HepG2 (cell line): ENCODE data around the gene PIGC. TPM values are rescaled to one million over a fixed set of nuclear protein-coding genes. Genes with fewer than 3 reads are reported as not detected.

Source experiments
- CHD4 ChIP-seq: fragments of 200-600 bp; sonication (generic); IDR thresholded peaks from 2 replicates; pipeline ENCODE4 v1.7.0; 2017; ENCODE audit warnings: mild to moderate bottlenecking, low read length, borderline replicate concordance
- HMG20A ChIP-seq: IDR thresholded peaks from 2 replicates; pipeline ENCODE4 v1.6.1; 2016; ENCODE audit warnings: borderline replicate concordance
- KLF6 ChIP-seq: IDR thresholded peaks from 2 replicates; pipeline ENCODE4 v1.8.0; 2016; ENCODE audit warnings: missing biosample characterization, missing genetic modification reagents
- NCOA1 ChIP-seq: sonication (generic); formaldehyde crosslinking; IDR thresholded peaks from 2 replicates; pipeline ENCODE4 v1.9.0; 2021; ENCODE audit warnings: missing genetic modification reagents
- PAXIP1 ChIP-seq: sonication (generic); formaldehyde crosslinking; conservative IDR thresholded peaks from 2 replicates; pipeline ENCODE4 v1.4.0; 2020; ENCODE audit warnings: mild to moderate bottlenecking, missing genetic modification reagents, moderate library complexity
- SAP130 ChIP-seq: IDR thresholded peaks from 2 replicates; pipeline ENCODE4 v1.6.1; 2016; ENCODE audit warnings: low read depth
- SNAI1 ChIP-seq: sonication (generic); formaldehyde crosslinking; IDR thresholded peaks from 2 replicates; pipeline ENCODE4 v1.5.0; 2020; ENCODE audit warnings: mild to moderate bottlenecking, missing genetic modification reagents, borderline replicate concordance
- SOX13 ChIP-seq, 3 experiments: fragments of 450-650 bp in 1 of 3; sonication (generic) in 1 of 3; formaldehyde crosslinking in 1 of 3; IDR thresholded peaks in 2 of 3; conservative IDR thresholded peaks in 1 of 3; 2 replicates each; pipeline versions ENCODE4 v1.5.0 to v1.6.1; 2016 to 2020; ENCODE audit warnings: antibody characterized with exemption in 1 of 3, mild to moderate bottlenecking in 1 of 3, missing compliant biosample characterization in 1 of 3, missing genetic modification reagents in 1 of 3, moderate library complexity in 1 of 3
- THAP11 ChIP-seq: IDR thresholded peaks from 2 replicates; pipeline ENCODE4 v1.6.1; 2016; ENCODE audit warnings: missing biosample characterization, missing genetic modification reagents
- TSC22D2 ChIP-seq: sonication (generic); formaldehyde crosslinking; IDR thresholded peaks from 2 replicates; pipeline ENCODE4 v1.5.1; 2020; ENCODE audit warnings: missing genetic modification reagents, mild to moderate bottlenecking, borderline replicate concordance
- YEATS4 ChIP-seq: sonication (generic); formaldehyde crosslinking; IDR thresholded peaks from 2 replicates; pipeline ENCODE4 v1.4.0; 2020; ENCODE audit warnings: missing genetic modification reagents, borderline replicate concordance
- ZNF619 ChIP-seq: sonication (generic); formaldehyde crosslinking; IDR thresholded peaks from 2 replicates; pipeline ENCODE4 v1.4.0; 2020; ENCODE audit warnings: mild to moderate bottlenecking, missing genetic modification reagents
- polyA plus RNA-seq, 8 experiments: library from polyadenylated mRNA; depleted of rRNA in 3 of 8; stranded (reverse) in 7 of 8; unstranded in 1 of 8; fragments of >200 nt; fragmentation: Illumina TruSeq in 4 of 8; extraction: Trizol in 4 of 8; gene quantifications; 2 replicates each; pipeline versions ENCODE4 v1.2.1 to v1.2.3, GENCODE V29; 2011 to 2016; ENCODE audit warnings: low read depth in 4 of 8, missing spikeins in 1 of 8, mixed read lengths in 1 of 8; ENCODE audit not compliant: insufficient read depth in 1 of 8
- total RNA-seq, 5 experiments: library from RNA; depleted of rRNA; stranded (reverse); fragments of >200 nt; fragmentation: Illumina TruSeq; extraction: Trizol; gene quantifications; 2 replicates each; pipeline ENCODE4 v1.2.3, GENCODE V29; 2016; ENCODE audit warnings: low read depth in 1 of 5
- TF ChIP-seq, protein P1 (sequence below): sonication (generic); formaldehyde crosslinking; IDR thresholded peaks from 2 replicates; pipeline ENCODE4 v1.4.0; 2020; ENCODE audit warnings: missing genetic modification reagents
- TF ChIP-seq, protein P2 (sequence below): sonication (generic); formaldehyde crosslinking; IDR thresholded peaks from 2 replicates; pipeline ENCODE4 v1.5.0; 2020; ENCODE audit warnings: missing genetic modification reagents
- TF ChIP-seq, protein P3 (sequence below): sonication (generic); formaldehyde crosslinking; IDR thresholded peaks from 2 replicates; pipeline ENCODE4 v1.5.1; 2020; ENCODE audit warnings: mild to moderate bottlenecking, missing genetic modification reagents, borderline replicate concordance

Gene PIGC
- total and polyA plus RNA-seq, 2 of the 13 experiments (the other 11 are each of a cell fraction or from before 2014, with no cell fraction given), result 26.7 to 29.5 TPM

GRCh38 chr1:172448995-172449584 is 5.2 kb upstream of the PIGC start (continued):
- TF ChIP-seq, protein P1, sequence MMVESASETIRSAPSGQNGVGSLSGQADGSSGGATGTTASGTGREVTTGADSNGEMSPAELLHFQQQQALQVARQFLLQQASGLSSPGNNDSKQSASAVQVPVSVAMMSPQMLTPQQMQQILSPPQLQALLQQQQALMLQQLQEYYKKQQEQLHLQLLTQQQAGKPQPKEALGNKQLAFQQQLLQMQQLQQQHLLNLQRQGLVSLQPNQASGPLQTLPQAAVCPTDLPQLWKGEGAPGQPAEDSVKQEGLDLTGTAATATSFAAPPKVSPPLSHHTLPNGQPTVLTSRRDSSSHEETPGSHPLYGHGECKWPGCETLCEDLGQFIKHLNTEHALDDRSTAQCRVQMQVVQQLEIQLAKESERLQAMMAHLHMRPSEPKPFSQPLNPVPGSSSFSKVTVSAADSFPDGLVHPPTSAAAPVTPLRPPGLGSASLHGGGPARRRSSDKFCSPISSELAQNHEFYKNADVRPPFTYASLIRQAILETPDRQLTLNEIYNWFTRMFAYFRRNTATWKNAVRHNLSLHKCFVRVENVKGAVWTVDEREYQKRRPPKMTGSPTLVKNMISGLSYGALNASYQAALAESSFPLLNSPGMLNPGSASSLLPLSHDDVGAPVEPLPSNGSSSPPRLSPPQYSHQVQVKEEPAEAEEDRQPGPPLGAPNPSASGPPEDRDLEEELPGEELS (CRISPR knock-in tag), result peak; percentile 71
- peak; percentile 58 for TF ChIP-seq SAP130 (CRISPR knock-in tag)
- TF ChIP-seq CHD4, result no peak
- TF ChIP-seq ZNF619, result no peak
- TF ChIP-seq YEATS4, result peak; percentile 28; the same call in 1 of the 2 replicates
- no peak for TF ChIP-seq NCOA1 (CRISPR knock-in tag)
- TF ChIP-seq, protein P2, sequence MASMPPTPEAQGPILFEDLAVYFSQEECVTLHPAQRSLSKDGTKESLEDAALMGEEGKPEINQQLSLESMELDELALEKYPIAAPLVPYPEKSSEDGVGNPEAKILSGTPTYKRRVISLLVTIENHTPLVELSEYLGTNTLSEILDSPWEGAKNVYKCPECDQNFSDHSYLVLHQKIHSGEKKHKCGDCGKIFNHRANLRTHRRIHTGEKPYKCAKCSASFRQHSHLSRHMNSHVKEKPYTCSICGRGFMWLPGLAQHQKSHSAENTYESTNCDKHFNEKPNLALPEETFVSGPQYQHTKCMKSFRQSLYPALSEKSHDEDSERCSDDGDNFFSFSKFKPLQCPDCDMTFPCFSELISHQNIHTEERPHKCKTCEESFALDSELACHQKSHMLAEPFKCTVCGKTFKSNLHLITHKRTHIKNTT (CRISPR knock-in tag), result no peak
- TF ChIP-seq, protein P3, sequence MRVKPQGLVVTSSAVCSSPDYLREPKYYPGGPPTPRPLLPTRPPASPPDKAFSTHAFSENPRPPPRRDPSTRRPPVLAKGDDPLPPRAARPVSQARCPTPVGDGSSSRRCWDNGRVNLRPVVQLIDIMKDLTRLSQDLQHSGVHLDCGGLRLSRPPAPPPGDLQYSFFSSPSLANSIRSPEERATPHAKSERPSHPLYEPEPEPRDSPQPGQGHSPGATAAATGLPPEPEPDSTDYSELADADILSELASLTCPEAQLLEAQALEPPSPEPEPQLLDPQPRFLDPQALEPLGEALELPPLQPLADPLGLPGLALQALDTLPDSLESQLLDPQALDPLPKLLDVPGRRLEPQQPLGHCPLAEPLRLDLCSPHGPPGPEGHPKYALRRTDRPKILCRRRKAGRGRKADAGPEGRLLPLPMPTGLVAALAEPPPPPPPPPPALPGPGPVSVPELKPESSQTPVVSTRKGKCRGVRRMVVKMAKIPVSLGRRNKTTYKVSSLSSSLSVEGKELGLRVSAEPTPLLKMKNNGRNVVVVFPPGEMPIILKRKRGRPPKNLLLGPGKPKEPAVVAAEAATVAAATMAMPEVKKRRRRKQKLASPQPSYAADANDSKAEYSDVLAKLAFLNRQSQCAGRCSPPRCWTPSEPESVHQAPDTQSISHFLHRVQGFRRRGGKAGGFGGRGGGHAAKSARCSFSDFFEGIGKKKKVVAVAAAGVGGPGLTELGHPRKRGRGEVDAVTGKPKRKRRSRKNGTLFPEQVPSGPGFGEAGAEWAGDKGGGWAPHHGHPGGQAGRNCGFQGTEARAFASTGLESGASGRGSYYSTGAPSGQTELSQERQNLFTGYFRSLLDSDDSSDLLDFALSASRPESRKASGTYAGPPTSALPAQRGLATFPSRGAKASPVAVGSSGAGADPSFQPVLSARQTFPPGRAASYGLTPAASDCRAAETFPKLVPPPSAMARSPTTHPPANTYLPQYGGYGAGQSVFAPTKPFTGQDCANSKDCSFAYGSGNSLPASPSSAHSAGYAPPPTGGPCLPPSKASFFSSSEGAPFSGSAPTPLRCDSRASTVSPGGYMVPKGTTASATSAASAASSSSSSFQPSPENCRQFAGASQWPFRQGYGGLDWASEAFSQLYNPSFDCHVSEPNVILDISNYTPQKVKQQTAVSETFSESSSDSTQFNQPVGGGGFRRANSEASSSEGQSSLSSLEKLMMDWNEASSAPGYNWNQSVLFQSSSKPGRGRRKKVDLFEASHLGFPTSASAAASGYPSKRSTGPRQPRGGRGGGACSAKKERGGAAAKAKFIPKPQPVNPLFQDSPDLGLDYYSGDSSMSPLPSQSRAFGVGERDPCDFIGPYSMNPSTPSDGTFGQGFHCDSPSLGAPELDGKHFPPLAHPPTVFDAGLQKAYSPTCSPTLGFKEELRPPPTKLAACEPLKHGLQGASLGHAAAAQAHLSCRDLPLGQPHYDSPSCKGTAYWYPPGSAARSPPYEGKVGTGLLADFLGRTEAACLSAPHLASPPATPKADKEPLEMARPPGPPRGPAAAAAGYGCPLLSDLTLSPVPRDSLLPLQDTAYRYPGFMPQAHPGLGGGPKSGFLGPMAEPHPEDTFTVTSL (CRISPR knock-in tag), result peak; percentile 26; the same call in 1 of the 2 replicates
- TF ChIP-seq PAXIP1 (CRISPR knock-in tag), result peak; percentile 71; the same call in 1 of the 2 replicates
- no peak for TF ChIP-seq SNAI1 (CRISPR knock-in tag)
- 0 out of 2 replicates have a peak, but pooled peaks have one; percentile 41 for TF ChIP-seq THAP11 (CRISPR knock-in tag)
- TF ChIP-seq KLF6, result no peak; the same call in 1 of the 2 replicates
- no peak for TF ChIP-seq TSC22D2 (CRISPR knock-in tag)
- peak; percentile 67 for TF ChIP-seq HMG20A
- no peak for TF ChIP-seq SOX13 (IDR thresholded peaks at IDR 0.05)
- peak in 1 of 2 experiments; percentile 51; a peak in 2 of 4 replicates for TF ChIP-seq SOX13 (CRISPR knock-in tag; conservative IDR thresholded peaks at IDR 0.05 in 1 of 2, IDR thresholded peaks at IDR 0.05 in 1 of 2)
